ENCODE data around the gene GRPR.

DNA sequence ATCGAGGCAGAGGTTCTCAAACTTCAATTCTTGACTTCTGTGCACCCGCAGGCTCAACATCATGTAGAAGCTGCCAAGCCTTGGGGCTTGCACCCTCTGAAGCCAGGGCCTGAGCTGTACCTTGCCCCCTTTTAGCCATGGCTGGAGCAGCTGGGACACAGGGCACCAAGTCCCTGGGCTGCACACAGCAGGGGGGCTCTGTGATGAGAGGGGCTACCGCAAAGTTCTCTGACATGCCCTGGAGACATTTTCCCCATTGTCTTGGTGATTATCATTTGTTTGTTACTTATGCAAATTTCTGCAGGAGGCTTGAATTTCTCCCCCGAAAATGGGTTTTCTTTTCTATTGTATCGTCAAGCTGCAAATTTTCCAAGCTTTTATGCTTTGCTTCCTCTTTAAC, 39.0 kb downstream of the GRPR start:
- TF ChIP-seq, protein P1, sequence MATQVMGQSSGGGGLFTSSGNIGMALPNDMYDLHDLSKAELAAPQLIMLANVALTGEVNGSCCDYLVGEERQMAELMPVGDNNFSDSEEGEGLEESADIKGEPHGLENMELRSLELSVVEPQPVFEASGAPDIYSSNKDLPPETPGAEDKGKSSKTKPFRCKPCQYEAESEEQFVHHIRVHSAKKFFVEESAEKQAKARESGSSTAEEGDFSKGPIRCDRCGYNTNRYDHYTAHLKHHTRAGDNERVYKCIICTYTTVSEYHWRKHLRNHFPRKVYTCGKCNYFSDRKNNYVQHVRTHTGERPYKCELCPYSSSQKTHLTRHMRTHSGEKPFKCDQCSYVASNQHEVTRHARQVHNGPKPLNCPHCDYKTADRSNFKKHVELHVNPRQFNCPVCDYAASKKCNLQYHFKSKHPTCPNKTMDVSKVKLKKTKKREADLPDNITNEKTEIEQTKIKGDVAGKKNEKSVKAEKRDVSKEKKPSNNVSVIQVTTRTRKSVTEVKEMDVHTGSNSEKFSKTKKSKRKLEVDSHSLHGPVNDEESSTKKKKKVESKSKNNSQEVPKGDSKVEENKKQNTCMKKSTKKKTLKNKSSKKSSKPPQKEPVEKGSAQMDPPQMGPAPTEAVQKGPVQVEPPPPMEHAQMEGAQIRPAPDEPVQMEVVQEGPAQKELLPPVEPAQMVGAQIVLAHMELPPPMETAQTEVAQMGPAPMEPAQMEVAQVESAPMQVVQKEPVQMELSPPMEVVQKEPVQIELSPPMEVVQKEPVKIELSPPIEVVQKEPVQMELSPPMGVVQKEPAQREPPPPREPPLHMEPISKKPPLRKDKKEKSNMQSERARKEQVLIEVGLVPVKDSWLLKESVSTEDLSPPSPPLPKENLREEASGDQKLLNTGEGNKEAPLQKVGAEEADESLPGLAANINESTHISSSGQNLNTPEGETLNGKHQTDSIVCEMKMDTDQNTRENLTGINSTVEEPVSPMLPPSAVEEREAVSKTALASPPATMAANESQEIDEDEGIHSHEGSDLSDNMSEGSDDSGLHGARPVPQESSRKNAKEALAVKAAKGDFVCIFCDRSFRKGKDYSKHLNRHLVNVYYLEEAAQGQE (IDR thresholded peaks at IDR 0.05; ENCODE audit: insufficient read depth in 1 of 2, low read depth in 2 of 2, low read length in 2 of 2): no peak
- TF ChIP-seq TAF1 (IDR thresholded peaks at IDR 0.05; ENCODE audit: borderline replicate concordance, insufficient read depth, low read length) (no peak), SIN3A (IDR thresholded peaks at IDR 0.05; ENCODE audit: borderline replicate concordance, insufficient read depth, low read length) (no peak), POLR2AphosphoS5 (IDR thresholded peaks at IDR 0.05; ENCODE audit: low read depth, low read length) (no peak), FOXP2 (optimal IDR thresholded peaks at IDR 0.05; ENCODE audit: borderline replicate concordance, extremely low read depth, extremely low read length, insufficient read depth) (no peak)
